ENCODE measurements around the gene ZNF516.

Gene ZNF516

DNA sequence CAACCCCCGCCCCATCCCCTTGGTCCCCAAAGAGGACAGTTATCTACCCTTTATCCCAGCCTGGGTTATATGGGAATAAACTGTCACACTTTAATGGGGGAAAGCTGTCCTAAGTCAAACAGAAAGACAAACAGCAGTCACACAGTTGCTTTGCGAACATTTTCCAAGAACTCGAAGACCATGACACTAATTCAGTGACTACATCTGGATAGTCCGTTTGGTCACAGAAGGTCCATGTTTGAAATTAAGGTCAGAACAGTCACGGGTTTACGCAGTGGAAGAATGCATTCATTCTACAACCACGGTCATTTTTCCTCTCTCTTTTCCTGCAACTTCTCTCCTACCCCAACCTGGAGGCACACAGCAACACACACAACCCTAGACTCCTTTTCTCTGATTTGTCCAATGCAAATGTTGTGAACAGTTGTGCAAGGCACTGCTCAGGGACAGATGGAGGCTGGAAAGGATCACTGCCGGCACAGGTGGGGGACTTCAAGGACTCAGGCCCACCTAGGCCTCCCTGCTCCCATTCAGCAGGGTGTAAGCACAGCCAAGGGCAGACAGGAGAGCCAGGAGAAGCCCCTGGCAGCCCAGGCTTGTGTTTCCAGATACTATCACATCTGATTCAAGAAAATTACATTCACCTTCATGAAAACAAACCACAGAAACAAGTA is 39.9 kb downstream of the ZNF516 start:
- no peak for DNase-seq (ENCODE audit: low read depth)

DNA sequence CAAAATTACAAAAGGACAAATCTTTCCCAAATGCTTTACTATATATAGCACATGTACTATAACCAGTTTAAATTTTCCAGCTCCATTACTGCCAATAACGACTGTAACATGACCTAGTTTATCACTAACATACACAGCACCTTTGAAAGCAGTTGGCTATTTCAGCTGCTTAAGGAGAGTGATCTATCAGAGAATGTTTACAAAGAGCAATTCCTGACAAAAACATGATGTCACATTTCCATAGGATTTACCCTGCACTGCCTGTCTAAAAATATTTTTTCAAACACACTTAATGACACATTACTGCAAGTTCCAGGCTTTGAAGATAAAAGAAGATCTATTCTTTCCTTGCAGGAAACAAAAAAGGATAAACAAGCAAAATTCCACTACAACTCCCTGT is 40.6 kb downstream of the ZNF516 start:
- no peak for DNase-seq (ENCODE audit: low read depth)

DNA sequence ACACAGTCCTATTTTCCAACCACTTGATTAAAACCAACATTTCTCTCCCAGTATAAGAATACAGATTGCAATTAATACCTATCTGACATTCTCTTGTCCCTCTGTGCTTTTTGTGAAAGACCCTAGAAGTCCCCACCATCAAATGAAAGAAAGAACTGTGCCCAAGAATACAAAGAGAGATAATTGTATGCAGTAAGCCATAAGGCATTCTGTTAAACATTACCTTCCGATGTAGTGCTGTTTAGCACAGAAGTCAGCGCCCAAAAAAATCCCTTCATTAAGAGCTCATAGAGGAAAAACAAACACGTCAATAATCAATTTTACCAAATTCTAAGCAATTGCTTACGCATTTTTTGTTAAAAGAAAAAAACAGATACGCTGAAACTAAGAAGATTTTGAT is 41.1 kb downstream of the ZNF516 start:
- DNase-seq (ENCODE audit: low read depth): no peak

DNA sequence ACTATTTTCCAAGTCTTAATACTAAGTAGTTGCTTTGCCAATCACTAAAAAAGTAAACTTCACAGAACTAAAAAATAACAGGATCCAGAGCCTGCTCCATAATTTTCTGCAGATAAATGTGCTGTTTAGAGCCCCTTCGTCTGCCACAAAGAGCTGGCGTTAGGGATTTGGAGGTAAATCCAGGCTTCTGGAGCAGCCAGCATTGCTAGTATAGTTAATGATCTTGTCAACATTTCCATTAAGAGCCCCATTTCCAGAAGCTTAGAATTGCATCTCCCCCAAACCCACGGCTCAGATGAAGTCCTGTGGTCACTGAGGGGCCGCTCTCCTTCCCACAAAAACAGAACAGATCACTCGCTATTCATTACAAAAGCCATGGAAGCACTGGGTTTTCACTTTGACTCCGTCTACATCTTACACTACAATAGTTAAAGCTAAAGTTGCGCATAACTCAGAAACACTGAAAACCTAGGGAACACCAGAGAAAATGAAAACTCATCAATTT is 41.9 kb downstream of the ZNF516 start:
- DNase-seq (ENCODE audit: low read depth): no peak

DNA sequence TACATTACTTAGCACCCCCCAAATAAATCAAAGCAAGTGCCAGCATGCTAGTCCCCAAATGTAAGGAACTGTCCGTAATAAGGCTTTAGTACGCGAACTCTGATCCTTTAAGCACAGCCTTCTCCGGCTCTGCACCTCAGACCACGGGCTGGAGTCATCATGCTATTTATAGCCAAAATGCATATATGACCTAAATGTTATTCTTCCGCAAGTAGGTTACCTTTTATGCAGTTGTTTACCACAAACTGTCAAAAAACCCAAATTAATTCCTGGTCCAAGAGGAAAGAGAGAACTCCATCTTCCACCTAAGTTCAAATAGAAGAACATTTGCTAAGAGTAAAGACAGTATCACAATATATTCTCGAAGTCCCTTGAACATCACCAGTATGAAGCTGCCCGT is 42.7 kb downstream of the ZNF516 start:
- DNase-seq (ENCODE audit: low read depth): no peak

DNA sequence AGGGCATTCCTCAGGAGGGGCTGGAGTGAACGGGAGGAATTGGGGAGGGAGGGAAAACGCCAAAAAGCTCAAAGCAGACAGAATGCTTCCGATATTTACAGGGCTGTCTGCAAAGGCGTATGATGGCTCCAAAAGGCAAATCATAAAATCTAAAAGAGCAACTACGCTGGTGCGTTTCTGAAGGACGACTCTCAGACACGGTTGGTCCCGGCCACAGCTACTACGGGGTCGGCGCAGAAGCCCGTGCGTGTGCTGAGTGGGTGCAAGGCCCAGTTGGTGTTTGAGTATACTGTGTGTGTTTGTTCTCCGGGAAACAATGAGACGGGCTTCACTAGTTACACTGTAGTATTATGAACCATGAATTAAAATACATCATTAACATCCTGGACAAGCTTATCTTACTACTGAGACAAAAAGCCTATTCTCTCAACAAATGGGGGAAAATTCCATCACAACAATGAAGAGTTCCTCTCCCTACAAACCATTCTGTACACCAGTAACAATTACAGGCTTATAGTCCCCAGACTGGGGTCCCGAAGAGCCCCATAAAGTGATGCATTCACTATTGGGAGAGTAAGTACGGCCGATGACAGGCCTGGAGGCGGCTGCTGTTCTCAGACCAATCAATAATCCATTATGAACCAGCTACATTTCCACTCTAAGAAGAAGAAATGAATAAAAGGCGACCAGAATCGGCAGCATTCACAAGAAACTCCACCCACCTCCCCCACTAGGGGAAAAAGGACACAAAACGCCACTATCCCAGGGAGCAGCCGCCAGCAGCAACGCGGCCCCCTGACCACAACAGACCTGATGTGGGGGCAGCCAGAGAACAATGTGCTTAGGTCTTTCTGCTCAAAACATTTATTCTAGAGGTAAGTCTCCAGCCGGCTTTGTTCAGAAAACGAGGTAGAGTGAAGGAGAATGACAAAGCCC is 43.4 kb downstream of the ZNF516 start:
- no peak for DNase-seq (ENCODE audit: low read depth)

DNA sequence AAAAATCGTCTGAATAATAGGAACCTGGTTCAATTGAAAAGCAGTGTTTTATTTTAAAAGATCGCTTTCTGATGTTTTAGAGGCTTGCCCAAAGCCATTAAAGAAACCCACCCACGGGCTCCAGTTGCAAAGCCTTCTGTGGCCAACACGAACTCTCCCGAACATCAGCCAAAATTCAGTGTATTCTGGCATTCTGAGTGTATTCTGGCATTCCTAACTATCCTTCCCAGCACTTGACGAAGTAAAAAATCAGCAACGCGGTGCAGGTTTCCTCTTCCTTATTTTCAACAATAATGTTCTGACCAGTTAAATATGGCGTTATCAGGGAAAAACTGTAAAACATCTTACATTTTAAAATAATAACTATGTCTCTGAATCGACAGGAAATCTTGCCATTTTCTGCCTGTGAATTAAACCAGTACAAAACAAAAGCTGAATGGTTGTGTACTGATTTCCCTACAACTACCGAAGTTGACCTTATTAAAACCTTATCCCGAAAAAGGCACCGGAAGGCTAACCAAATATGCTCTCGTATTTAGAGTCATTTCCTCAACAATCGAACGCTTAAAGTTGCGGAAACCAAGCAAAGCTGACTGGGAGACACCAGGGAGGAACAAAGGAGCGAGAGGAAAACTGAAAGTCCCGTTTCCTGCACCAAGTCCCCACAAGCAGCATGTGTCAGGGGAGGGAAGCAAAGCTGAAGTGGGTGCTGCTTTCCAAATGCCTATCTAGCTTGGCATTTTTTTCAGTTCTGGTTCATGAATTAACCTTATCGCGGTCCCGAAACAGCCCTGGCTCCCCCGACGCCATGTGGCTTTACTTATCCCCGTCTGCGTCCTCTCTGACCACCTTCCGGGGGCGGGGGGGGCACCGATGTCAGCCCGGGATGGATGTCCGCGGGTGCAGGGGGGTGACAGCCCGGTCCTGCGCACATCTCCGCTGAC is 44.3 kb downstream of the ZNF516 start:
- no peak for DNase-seq (ENCODE audit: low read depth)

GRCh38 chr18:76449111-76449453 is 46.0 kb downstream of the ZNF516 start:
- DNase-seq (ENCODE audit: low read depth): no peak

DNA sequence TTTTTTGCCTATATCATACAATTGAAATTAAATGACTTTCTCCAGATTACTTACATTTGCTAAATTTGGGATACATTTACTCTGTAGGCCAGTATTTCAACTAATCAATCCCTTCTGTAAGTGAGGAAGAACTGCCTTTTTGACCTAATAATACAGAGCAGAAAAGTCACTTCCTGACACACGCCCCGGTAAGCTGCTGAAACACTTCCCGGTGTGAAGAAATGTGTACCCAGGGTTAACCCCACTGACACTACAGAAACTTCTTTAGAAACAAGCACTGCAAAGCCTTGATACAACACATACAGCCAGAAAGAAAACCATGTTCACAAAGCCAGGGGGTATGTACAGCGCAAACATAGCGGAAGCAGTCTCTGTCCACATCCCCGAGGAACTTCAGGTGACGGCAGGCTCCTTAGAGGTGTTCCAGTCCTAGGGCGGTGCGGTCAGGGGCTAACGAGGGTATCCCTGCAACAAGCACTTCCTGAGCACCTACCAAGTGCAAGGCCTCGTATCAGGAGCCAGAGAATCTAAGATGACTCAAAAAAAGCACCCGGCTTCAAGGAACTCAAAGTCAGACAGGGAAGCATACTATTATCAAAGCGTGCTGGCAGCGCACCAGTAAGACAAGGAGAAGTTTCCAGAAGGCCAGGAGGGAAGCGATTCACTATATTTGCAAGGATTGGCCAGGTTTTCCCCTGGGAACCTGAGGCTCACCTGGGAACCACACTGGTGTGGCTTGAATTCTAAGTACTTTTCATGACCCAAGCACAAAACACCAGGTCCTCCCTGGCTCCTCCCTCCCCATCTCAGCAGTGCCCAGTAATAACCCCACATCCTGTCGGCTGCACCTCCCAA is 46.6 kb downstream of the ZNF516 start:
- no peak for DNase-seq (ENCODE audit: low read depth)

DNA sequence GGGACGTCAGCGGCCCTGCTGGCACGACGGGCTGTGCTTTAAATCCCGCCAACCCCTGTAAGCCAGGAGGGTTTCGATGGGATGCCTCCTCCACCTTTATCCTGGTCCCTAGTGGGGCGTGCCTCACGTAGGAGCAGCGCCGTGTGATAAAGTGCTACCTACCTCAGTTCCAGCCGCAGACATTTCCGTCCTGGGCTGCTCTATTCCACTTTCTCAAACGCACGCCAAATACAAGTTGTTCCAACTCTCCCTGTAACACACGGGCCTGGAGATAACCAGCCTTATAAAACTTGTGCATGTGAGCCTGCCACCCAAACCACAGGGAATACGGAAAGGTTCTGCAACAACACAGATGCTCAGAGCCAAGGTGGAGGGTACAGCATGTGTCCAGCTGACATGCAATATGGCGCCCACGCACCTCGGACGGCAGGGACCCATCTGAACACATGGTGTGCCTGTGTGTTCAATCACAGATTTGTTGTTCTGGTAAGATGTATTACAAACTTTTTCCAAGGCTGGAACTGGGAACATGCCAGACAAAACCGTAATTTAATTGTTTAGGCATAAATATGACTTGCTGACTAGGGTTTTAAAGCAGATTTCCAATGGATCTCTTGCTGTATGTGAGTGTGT is 47.7 kb downstream of the ZNF516 start:
- DNase-seq (ENCODE audit: low read depth): no peak

DNA sequence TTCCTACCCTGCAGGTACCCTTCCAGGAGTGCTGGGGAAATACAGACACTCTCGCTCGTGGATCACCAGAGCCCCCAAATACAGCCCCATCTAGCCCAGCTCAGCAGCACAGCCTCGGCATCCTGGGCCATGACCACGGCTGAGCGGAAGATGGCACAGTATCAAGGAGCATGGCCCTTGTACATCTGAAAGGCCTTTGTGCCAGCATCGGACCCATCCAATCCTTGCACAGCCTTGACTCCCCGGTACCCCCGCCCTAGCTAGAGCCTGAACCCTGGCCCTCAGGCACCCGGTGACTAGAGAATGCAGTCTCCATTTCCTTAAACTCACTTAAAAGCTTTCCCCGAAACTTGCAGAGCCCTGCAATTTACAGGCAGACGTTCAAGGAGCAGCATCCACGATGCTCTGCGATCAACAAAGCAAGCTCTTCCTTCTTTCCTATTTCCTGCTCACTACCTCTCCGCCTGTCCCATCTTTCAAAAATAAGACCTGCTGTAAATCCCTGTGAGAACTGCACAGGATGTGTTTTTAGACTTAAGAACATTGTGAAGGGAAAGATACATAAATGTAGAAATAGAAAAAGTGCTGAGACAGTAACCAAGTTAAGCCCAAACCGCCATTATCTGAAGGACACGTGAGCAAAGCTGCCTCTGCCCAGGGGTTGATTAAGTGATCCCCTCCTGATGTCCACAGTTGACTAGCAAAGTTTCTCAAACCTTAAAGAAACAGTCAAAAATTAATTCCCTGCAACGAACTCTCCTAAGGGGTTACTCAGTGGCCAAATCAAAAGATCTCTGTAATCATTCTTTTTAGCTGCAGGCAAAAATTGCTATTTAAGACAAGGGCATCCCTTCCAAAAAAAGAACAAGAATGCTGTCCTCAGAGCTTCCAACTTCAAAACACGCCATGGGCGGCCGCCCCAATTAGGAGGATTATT is 48.5 kb downstream of the ZNF516 start:
- DNase-seq (ENCODE audit: low read depth): no peak

DNA sequence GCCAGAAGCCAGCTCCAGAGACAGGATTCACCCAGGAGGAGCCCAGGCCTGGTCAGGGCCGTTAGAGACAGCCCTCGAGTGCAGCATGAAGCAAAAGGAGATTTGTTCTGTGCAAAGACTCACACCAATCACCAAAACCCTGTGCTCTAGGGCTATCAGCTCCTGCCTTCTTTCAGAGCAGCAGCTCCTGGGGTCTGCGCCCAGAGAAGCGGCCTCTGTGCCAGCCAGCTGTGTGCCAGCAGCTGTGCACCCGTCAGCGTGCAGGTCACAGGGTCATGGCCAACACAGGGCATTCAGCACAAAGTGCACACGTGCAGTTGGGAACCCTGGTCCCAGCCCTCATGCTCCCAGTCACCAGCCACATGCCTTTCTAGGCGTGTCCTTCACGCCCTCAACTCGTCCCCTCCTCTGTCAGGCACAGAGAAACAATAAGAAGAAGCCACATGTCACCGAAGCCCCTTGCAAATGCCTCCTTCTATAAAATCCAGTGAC is 49.3 kb downstream of the ZNF516 start:
- DNase-seq (ENCODE audit: low read depth): no peak

DNA sequence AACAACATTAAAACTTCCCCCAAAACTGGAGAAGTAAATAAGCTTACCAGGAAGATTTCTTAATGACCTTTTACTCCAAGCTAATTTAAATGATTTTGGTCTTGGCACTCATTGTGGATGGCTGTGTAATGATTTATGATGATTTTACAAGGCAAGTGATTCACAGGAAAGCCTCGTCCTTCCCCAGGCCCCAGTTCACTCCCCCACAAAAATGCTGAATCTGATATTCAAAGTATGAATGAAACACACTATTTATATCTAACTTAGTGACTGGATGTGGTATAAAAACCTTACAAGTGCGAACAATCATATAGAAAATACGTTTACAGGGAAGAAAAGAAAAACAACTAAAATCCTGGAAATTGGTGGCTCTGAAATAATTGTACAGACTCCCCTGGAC is 49.8 kb downstream of the ZNF516 start:
- no peak for DNase-seq (ENCODE audit: low read depth)

- no peak for DNase-seq (ENCODE audit: low read depth)
These were observed 50.5 kb downstream of the ZNF516 start for GRCh38 chr18:76444446-76445105.

DNA sequence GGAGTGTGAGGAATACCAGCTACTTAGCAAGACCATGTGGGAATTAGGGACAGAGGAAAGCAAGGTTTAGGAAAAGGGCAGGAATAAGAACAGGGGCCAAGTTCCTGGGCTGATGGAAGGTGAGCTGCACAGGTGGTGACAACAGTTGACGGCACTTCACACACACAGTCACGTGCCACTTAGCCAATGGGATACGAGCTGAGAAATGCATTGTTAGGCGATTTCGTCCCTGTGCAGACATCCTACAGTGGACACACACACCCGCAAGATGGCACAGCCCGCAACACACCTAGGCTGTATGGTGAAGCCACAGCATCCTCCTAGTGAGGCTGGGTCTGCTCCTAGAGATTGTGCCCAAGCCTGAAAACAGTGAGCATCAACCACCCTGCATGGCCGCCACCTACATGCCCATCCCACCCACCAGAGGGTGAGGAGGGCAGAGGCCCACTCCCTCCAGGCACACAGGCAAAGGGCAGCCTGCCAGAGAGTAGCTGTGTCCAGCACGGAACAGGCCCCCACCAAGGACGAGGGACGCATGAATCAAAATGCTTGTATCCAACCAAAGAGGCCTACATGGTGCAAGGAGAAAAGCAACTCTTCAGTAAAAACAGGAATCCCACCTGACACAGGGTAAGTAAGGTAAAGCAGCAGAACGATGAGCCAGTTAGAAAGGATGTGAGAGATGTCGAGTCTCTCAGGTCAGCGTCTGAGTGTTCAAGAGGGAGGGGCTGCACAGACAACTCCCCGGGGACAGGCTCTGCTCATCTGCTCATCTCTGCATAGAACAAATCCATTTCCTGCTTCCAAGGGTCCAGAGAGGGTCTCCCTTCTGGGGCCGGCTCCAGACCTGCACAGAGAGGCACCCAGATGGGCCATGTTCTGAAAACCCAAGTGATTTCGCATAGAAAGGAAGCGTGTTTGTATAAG is 51.3 kb downstream of the ZNF516 start:
- no peak for DNase-seq (ENCODE audit: low read depth)

DNA sequence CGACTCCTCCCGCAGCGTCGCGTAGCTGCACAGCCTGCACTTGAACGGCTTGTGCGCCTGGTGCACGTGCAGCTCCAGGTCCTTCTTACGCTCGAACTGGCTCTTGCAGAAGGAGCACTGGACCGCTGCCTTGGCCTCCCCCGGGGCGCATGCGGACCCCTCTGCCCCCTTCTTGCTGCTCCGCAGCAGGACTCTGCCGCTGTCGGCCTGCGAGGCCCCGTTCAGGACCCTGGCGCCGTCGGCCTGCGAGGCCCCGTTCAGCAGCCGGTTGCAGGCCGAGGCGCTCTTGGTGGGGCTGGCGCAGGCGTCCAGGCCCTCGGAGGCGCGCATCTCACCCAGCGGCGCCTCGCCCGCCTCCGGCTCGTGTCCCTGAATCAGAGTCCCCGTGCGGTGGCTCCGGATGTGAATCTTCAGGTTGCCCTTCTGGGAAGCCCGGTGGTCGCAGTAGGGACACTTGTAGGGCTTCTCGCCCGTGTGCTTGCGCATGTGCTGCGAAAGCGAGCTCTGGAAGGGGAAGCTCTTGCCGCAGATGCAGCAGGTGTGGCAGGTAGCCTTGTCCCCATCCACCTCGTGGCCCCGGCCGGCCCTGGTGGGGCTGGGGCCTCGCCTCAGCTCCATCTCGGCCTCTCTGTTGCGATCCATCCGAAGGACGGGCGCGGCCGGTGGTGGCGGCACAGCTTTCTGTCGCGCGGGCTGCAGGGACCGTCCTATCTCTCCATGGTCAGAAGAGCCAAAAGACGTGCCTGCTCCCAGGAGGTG is 52.5 kb downstream of the ZNF516 start:
- DNase-seq (ENCODE audit: low read depth): no peak

Measured in activated gamma-delta T cell treated with anti-CD3 and anti-CD28 coated beads, Interleukin-2, amount 50 U/mL, for 16 hours (primary cell).